H1 (cell line): Measurements from ENCODE around the gene KCMF1. TPM values are rescaled to one million over a fixed set of nuclear protein-coding genes. Genes with fewer than 3 reads are reported as not detected.

Experiments used
- BACH1 ChIP-seq: IDR thresholded peaks from 2 replicates; pipeline ENCODE4 v1.6.1; 2012; ENCODE audit warnings: low read length, improper control_type of control experiment
- JUN ChIP-seq: IDR thresholded peaks from 2 replicates; pipeline ENCODE4 v1.6.1; 2011; ENCODE audit warnings: low read depth, mild to moderate bottlenecking, improper control_type of control experiment, low read length
- JUND ChIP-seq: IDR thresholded peaks from 2 replicates; pipeline ENCODE4 v1.6.1; 2011; ENCODE audit warnings: mild to moderate bottlenecking, improper control_type of control experiment, low read length
- POLR2A ChIP-seq, 2 experiments: IDR thresholded peaks; 1 replicate in 1 of 2; 2 replicates in 1 of 2; pipeline ENCODE4 v1.6.1; 2011; ENCODE audit warnings: low read depth in 2 of 2, low read length in 2 of 2, mild to moderate bottlenecking in 2 of 2; ENCODE audit errors: control extremely low read depth in 1 of 2
- SIX5 ChIP-seq: IDR thresholded peaks from 2 replicates; pipeline ENCODE4 v1.6.1; 2011; ENCODE audit warnings: mild to moderate bottlenecking, low read depth, low read length
- SRF ChIP-seq: IDR thresholded peaks from 2 replicates; pipeline ENCODE4 v1.6.1; 2011; ENCODE audit warnings: mild to moderate bottlenecking, low read depth, low read length, moderate library complexity
- polyA plus RNA-seq, 7 experiments: library from polyadenylated mRNA; depleted of rRNA in 3 of 7; stranded (reverse) in 5 of 7; unstranded in 2 of 7; fragments of >200 nt in 5 of 7; fragments of 200-250 nt in 2 of 7; gene quantifications; 1 replicate in 5 of 7; 2 replicates in 1 of 7; 4 replicates in 1 of 7; pipeline versions ENCODE4 v1.2.1 to v1.2.3, GENCODE V29; 2011 to 2013; ENCODE audit warnings: missing spikeins in 2 of 7, mixed read lengths in 2 of 7
- total RNA-seq: library from RNA; stranded (reverse); fragmentation: NEBNext Ultra II Directional; extraction: Animal tissue kit (Norgen Biotek cat#: 25700); gene quantifications from 2 replicates; pipeline ENCODE4 v1.2.1, GENCODE V29; 2021
- TF ChIP-seq, protein P1 (sequence below): fragments of 300-600 bp; sonication (generic); IDR thresholded peaks from 2 replicates; pipeline ENCODE4 v1.7.1; 2012; ENCODE audit warnings: low read length, moderate library complexity, mild to moderate bottlenecking, inconsistent platforms; ENCODE audit not compliant: insufficient replicate concordance

KCMF1 gene
- total and polyA plus RNA-seq, 2 of the 8 experiments (the other 6 are each of a cell fraction or from before 2014, with no cell fraction given): 86.9 to 149 TPM

DNA sequence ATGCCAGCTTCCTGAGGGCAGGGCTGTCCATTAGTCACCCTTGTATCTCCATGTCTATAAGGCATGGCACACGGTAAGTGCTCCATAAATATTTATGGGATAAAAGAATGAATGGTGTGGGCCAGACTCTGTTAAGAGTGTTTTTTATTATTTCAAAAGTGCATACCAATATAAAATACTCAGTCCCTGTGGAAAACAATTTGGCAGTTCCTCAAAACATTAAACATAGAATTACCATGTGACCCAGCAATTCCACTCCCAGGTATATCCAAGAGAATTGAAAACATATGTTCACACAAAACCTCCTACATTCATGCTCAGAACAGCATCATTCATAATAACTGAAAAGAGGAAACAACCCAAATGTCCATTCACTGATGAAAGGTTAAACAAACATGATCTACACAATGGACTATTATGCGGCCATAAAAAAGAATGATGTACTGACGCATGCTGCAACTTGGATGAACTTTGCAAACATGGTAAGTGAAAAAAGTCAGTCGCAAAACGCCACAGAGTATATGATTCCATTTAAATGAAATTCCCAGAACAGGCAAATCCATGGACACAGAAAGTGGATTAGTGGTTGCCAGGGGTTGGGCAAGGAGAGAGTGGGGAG is 93.1 kb downstream of the KCMF1 start (continued):
- TF ChIP-seq, protein P1, sequence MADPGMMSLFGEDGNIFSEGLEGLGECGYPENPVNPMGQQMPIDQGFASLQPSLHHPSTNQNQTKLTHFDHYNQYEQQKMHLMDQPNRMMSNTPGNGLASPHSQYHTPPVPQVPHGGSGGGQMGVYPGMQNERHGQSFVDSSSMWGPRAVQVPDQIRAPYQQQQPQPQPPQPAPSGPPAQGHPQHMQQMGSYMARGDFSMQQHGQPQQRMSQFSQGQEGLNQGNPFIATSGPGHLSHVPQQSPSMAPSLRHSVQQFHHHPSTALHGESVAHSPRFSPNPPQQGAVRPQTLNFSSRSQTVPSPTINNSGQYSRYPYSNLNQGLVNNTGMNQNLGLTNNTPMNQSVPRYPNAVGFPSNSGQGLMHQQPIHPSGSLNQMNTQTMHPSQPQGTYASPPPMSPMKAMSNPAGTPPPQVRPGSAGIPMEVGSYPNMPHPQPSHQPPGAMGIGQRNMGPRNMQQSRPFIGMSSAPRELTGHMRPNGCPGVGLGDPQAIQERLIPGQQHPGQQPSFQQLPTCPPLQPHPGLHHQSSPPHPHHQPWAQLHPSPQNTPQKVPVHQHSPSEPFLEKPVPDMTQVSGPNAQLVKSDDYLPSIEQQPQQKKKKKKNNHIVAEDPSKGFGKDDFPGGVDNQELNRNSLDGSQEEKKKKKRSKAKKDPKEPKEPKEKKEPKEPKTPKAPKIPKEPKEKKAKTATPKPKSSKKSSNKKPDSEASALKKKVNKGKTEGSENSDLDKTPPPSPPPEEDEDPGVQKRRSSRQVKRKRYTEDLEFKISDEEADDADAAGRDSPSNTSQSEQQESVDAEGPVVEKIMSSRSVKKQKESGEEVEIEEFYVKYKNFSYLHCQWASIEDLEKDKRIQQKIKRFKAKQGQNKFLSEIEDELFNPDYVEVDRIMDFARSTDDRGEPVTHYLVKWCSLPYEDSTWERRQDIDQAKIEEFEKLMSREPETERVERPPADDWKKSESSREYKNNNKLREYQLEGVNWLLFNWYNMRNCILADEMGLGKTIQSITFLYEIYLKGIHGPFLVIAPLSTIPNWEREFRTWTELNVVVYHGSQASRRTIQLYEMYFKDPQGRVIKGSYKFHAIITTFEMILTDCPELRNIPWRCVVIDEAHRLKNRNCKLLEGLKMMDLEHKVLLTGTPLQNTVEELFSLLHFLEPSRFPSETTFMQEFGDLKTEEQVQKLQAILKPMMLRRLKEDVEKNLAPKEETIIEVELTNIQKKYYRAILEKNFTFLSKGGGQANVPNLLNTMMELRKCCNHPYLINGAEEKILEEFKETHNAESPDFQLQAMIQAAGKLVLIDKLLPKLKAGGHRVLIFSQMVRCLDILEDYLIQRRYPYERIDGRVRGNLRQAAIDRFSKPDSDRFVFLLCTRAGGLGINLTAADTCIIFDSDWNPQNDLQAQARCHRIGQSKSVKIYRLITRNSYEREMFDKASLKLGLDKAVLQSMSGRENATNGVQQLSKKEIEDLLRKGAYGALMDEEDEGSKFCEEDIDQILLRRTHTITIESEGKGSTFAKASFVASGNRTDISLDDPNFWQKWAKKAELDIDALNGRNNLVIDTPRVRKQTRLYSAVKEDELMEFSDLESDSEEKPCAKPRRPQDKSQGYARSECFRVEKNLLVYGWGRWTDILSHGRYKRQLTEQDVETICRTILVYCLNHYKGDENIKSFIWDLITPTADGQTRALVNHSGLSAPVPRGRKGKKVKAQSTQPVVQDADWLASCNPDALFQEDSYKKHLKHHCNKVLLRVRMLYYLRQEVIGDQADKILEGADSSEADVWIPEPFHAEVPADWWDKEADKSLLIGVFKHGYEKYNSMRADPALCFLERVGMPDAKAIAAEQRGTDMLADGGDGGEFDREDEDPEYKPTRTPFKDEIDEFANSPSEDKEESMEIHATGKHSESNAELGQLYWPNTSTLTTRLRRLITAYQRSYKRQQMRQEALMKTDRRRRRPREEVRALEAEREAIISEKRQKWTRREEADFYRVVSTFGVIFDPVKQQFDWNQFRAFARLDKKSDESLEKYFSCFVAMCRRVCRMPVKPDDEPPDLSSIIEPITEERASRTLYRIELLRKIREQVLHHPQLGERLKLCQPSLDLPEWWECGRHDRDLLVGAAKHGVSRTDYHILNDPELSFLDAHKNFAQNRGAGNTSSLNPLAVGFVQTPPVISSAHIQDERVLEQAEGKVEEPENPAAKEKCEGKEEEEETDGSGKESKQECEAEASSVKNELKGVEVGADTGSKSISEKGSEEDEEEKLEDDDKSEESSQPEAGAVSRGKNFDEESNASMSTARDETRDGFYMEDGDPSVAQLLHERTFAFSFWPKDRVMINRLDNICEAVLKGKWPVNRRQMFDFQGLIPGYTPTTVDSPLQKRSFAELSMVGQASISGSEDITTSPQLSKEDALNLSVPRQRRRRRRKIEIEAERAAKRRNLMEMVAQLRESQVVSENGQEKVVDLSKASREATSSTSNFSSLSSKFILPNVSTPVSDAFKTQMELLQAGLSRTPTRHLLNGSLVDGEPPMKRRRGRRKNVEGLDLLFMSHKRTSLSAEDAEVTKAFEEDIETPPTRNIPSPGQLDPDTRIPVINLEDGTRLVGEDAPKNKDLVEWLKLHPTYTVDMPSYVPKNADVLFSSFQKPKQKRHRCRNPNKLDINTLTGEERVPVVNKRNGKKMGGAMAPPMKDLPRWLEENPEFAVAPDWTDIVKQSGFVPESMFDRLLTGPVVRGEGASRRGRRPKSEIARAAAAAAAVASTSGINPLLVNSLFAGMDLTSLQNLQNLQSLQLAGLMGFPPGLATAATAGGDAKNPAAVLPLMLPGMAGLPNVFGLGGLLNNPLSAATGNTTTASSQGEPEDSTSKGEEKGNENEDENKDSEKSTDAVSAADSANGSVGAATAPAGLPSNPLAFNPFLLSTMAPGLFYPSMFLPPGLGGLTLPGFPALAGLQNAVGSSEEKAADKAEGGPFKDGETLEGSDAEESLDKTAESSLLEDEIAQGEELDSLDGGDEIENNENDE: no peak
- TF ChIP-seq SRF (no peak), BACH1 (no peak), SIX5 (no peak), JUND (no peak), POLR2A (IDR thresholded peaks at IDR 0.05; ENCODE audit: control extremely low read depth in 1 of 2, low read depth in 2 of 2, low read length in 2 of 2) (no peak), JUN (no peak)
